SK-N-SH (cell line): ENCODE data around the gene C15orf39.

Experiments used
- EZH2phosphoT487 ChIP-seq: fragments of 200-600 bp; sonication (generic); IDR thresholded peaks from 2 replicates; pipeline ENCODE4 v1.6.1; 2017; ENCODE audit warnings: low read depth, mixed run types, mild to moderate bottlenecking, antibody characterized with exemption, moderate library complexity, borderline replicate concordance
- FOXM1 ChIP-seq: IDR thresholded peaks from 2 replicates; pipeline ENCODE4 v1.4.0; 2012; ENCODE audit warnings: low read depth, mild to moderate bottlenecking
- JUND ChIP-seq: IDR thresholded peaks from 2 replicates; pipeline ENCODE4 v1.4.0; 2012
- MEF2A ChIP-seq: IDR thresholded peaks from 2 replicates; pipeline ENCODE4 v1.4.0; 2012; ENCODE audit warnings: low read depth, borderline replicate concordance
- MXI1 ChIP-seq: IDR thresholded peaks from 2 replicates; pipeline ENCODE4 v1.6.1; 2012; ENCODE audit warnings: mild to moderate bottlenecking, low read depth, low read length, improper control_type of control experiment
- RCOR1 ChIP-seq: fragments of 150-350 bp; IDR thresholded peaks from 2 replicates; pipeline ENCODE4 v1.6.1; 2017; ENCODE audit warnings: antibody characterized with exemption, low read length
- RFX5 ChIP-seq: IDR thresholded peaks from 2 replicates; pipeline ENCODE4 v1.6.1; 2012; ENCODE audit warnings: mild to moderate bottlenecking, improper control_type of control experiment, low read length
- RXRA ChIP-seq: IDR thresholded peaks from 2 replicates; pipeline ENCODE4 v1.4.0; 2012; ENCODE audit warnings: low read depth, mild to moderate bottlenecking, borderline replicate concordance
- TAF1 ChIP-seq: IDR thresholded peaks from 2 replicates; pipeline ENCODE4 v1.6.1; 2012; ENCODE audit warnings: low read depth, mild to moderate bottlenecking, low read length, moderate library complexity, borderline replicate concordance
- TF ChIP-seq, protein P1 (sequence below): IDR thresholded peaks from 2 replicates; pipeline ENCODE4 v1.6.1; 2012; ENCODE audit warnings: mild to moderate bottlenecking, low read depth, low read length, moderate library complexity
- TF ChIP-seq, protein P2 (sequence below): fragments of 200-600 bp; sonication (generic); IDR thresholded peaks from 2 replicates; pipeline ENCODE4 v1.6.1; 2017; ENCODE audit warnings: antibody characterized with exemption, mild to moderate bottlenecking, moderate library complexity
- TF ChIP-seq, protein P3 (sequence below): IDR thresholded peaks from 2 replicates; pipeline ENCODE4 v1.4.0; 2012; ENCODE audit warnings: low read depth
- TF ChIP-seq, protein P4 (sequence below): IDR thresholded peaks from 2 replicates; pipeline ENCODE4 v1.4.0; 2012; ENCODE audit warnings: low read depth, borderline replicate concordance

DNA sequence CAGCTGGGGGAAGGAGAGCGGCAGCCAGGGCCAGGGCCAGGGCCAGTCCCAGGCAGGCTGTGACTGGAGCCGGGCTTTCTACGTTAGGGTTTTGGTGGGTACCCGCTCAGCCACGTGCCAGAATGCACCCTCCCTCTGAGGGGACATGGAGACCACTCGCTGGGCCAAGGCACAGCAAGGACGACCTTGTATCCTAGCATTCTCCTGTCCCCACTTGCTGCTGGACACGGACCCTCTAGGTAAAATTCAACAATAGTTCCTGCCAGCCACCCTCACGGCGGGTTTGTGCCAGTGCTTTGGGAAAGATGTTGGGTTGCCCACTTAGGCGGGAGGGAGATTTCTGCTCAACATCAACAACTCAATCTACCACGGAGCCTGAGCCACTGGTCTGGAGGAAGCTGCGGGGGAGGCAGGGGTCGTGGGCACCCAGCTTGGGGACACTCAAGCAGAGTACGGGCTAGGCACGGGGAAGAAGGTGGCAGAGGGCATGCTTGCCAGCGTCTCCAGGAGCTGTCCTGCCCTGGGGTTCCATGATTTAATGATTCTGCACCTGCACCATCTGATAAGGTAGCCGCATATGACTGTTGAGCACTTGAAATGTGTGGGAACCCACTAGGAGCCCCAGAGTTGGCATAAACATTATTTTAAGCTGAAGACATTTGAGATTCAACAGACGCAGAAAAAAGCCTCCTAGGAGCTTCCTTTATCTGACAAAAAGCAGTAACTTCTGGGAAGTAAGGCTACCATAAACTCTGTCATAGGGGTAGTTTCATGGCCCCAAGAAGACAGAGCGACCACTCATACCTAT is 22.5 kb upstream of the C15orf39 start:
- TF ChIP-seq, protein P1, sequence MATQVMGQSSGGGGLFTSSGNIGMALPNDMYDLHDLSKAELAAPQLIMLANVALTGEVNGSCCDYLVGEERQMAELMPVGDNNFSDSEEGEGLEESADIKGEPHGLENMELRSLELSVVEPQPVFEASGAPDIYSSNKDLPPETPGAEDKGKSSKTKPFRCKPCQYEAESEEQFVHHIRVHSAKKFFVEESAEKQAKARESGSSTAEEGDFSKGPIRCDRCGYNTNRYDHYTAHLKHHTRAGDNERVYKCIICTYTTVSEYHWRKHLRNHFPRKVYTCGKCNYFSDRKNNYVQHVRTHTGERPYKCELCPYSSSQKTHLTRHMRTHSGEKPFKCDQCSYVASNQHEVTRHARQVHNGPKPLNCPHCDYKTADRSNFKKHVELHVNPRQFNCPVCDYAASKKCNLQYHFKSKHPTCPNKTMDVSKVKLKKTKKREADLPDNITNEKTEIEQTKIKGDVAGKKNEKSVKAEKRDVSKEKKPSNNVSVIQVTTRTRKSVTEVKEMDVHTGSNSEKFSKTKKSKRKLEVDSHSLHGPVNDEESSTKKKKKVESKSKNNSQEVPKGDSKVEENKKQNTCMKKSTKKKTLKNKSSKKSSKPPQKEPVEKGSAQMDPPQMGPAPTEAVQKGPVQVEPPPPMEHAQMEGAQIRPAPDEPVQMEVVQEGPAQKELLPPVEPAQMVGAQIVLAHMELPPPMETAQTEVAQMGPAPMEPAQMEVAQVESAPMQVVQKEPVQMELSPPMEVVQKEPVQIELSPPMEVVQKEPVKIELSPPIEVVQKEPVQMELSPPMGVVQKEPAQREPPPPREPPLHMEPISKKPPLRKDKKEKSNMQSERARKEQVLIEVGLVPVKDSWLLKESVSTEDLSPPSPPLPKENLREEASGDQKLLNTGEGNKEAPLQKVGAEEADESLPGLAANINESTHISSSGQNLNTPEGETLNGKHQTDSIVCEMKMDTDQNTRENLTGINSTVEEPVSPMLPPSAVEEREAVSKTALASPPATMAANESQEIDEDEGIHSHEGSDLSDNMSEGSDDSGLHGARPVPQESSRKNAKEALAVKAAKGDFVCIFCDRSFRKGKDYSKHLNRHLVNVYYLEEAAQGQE, result no peak
- TF ChIP-seq RCOR1 (no peak), TAF1 (no peak), MEF2A (no peak), EZH2phosphoT487 (no peak), JUND (no peak), RFX5 (no peak), FOXM1 (no peak), RXRA (no peak), MXI1 (no peak)
- TF ChIP-seq, protein P2, sequence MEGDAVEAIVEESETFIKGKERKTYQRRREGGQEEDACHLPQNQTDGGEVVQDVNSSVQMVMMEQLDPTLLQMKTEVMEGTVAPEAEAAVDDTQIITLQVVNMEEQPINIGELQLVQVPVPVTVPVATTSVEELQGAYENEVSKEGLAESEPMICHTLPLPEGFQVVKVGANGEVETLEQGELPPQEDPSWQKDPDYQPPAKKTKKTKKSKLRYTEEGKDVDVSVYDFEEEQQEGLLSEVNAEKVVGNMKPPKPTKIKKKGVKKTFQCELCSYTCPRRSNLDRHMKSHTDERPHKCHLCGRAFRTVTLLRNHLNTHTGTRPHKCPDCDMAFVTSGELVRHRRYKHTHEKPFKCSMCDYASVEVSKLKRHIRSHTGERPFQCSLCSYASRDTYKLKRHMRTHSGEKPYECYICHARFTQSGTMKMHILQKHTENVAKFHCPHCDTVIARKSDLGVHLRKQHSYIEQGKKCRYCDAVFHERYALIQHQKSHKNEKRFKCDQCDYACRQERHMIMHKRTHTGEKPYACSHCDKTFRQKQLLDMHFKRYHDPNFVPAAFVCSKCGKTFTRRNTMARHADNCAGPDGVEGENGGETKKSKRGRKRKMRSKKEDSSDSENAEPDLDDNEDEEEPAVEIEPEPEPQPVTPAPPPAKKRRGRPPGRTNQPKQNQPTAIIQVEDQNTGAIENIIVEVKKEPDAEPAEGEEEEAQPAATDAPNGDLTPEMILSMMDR, result no peak
- TF ChIP-seq, protein P3, sequence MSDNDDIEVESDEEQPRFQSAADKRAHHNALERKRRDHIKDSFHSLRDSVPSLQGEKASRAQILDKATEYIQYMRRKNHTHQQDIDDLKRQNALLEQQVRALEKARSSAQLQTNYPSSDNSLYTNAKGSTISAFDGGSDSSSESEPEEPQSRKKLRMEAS, result no peak
- TF ChIP-seq, protein P4, sequence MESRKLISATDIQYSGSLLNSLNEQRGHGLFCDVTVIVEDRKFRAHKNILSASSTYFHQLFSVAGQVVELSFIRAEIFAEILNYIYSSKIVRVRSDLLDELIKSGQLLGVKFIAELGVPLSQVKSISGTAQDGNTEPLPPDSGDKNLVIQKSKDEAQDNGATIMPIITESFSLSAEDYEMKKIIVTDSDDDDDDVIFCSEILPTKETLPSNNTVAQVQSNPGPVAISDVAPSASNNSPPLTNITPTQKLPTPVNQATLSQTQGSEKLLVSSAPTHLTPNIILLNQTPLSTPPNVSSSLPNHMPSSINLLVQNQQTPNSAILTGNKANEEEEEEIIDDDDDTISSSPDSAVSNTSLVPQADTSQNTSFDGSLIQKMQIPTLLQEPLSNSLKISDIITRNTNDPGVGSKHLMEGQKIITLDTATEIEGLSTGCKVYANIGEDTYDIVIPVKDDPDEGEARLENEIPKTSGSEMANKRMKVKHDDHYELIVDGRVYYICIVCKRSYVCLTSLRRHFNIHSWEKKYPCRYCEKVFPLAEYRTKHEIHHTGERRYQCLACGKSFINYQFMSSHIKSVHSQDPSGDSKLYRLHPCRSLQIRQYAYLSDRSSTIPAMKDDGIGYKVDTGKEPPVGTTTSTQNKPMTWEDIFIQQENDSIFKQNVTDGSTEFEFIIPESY, result no peak
